Measurements from ENCODE around the gene TLDC2. TPM values are rescaled to one million over a fixed set of nuclear protein-coding genes. Genes with fewer than 3 reads are reported as not detected.

TLDC2 gene
- total RNA-seq, 2 donors from 2014 or later, result 1.6 TPM; not detected in 1

Other genes starting within 250 kb of the TLDC2 start
- gene SLA2, start 229.9 kb upstream of the TLDC2 start, total RNA-seq, result 1 to 10 TPM; 1.1 TPM
- 10 to 100 TPM; 50.9 to 57.7 TPM for gene NDRG3, start 130.0 kb upstream of the TLDC2 start, total RNA-seq
- gene DSN1, start 102.4 kb upstream of the TLDC2 start, total RNA-seq, result 1 to 10 TPM; 5.6 to 6.1 TPM
- gene SAMHD1, start 75.6 kb downstream of the TLDC2 start, total RNA-seq, result 100 to 1,000 TPM; 229 to 365 TPM
- gene RBL1, start 219.9 kb downstream of the TLDC2 start, total RNA-seq, result 10 to 100 TPM in 1 of 2 donors, 1 to 10 TPM in 1; 2.5 to 17.1 TPM

Measured in thoracic aorta (tissue), 2 donors.